ENCODE results near the gene THOC5. TPM values are rescaled to one million over a fixed set of nuclear protein-coding genes. Genes with fewer than 3 reads are reported as not detected.

THOC5 gene
- total and polyA plus RNA-seq, 9 donors: 26.2 to 51.6 (median 33.5) TPM

DNA sequence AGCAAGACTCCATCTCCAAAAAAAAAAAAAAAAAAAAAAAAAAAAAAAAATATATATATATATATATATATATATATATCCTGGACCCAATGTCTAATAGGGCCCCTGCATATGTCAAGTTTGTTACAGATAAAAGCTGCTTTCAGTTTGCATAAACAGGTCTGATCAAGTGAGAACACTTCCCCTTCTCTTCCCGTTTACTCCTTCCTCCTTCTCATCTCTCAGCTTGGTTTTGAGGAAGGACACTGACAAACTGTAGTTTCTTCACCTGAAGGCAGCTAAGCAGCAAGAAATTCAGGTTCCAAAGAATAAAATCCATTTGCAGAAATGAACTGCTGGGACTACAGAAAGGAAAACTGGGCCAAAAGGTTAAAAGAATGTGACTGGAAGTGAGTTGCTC is 11.7 kb downstream of the THOC5 start:
- no peak for DNase-seq
- H3K4me1 ChIP-seq (ENCODE audit: insufficient read depth): no peaks in the 10 kb centered on the region
- no peak overlapping the region for H3K27ac ChIP-seq
- H3K27me3 ChIP-seq: no peaks in the 10 kb centered on the region
- H3K9me3 ChIP-seq: no peaks in the 10 kb centered on the region
- intact Hi-C loops (cut with DNase I): no loop called here
- WGBS, 3 donors: 71 to 79% (median 77%) methylated on average over 1 of the region's 1 CpG
- no peak for TF ChIP-seq CTCF (IDR thresholded peaks at IDR 0.05)
- no peak for TF ChIP-seq POLR2A (IDR thresholded peaks at IDR 0.05)
- no peak for TF ChIP-seq EP300 (IDR thresholded peaks at IDR 0.05)
- H3K36me3 ChIP-seq: no peaks in the 10 kb centered on the region
- no peak overlapping the region for H3K4me3 ChIP-seq

DNA sequence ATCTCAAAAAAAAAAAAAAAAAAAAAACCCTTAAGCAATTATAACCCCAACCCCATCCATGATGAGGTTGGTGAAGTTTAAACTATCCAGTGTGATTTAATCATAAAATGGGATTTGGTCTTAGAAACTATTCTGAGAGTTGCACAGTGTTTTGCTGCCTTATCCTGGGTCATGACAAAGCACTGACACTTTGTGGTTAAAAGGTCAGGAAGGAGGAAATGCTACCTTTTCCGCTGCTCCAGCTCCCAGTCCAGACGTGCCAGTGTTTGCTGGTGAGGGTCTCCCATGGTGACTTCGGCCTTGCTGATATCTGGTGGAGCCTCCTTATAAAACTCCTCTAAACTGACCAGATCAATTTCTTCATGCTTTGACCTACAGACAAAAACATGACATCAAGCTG is 14.5 kb downstream of the THOC5 start:
- no peaks in the 10 kb centered on the region for H3K27me3 ChIP-seq
- H3K36me3 ChIP-seq: no peaks in the 10 kb centered on the region
- DNase-seq: no peak
- H3K27ac ChIP-seq: no peak overlapping the region
- intact Hi-C loops (cut with DNase I): no loop called here
- H3K9me3 ChIP-seq: no peaks in the 10 kb centered on the region
- H3K4me3 ChIP-seq: no peak overlapping the region
- WGBS, 3 donors: 62 to 71% (median 67%) methylated on average over 3 of the region's 3 CpGs
- no peak for TF ChIP-seq EP300 (IDR thresholded peaks at IDR 0.05)
- TF ChIP-seq CTCF (IDR thresholded peaks at IDR 0.05): no peak
- no peak for TF ChIP-seq POLR2A (IDR thresholded peaks at IDR 0.05)
- H3K4me1 ChIP-seq (ENCODE audit: insufficient read depth): no peaks in the 10 kb centered on the region

DNA sequence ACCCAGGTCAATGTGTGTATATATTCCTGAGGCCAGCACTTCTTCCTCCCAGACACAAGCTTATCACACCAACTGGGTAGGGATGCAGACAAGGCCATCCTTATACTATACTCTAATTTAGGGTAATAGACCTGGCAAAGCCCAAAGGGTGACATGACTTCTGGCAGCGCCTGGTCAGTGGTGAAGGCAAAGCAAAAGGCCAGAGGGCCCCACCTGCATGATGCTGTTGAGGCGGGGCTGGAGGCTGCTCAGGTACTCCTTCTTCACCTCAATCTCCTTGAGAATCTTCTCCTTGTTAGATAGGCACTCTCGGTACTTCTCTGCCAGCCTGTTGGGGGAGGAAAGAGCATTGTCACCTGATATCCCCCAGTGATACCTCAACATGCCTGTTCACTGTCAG is 17.1 kb downstream of the THOC5 start:
- intact Hi-C loops (cut with DNase I): no loop called here
- Histone ChIP-seq H3K4me3 (no peak overlapping the region), H3K9me3 (no peaks in the 10 kb centered on the region), H3K27ac (no peak overlapping the region), H3K4me1 (ENCODE audit: insufficient read depth) (no peaks in the 10 kb centered on the region), H3K36me3 (no peaks in the 10 kb centered on the region), H3K27me3 (no peaks in the 10 kb centered on the region)
- TF ChIP-seq EP300 (IDR thresholded peaks at IDR 0.05): no peak
- no peak for TF ChIP-seq CTCF (IDR thresholded peaks at IDR 0.05)
- TF ChIP-seq POLR2A (IDR thresholded peaks at IDR 0.05): no peak
- DNase-seq: no peak
- WGBS, 3 donors: 94 to 98% (median 94%) methylated on average over 3 of the region's 3 CpGs

DNA sequence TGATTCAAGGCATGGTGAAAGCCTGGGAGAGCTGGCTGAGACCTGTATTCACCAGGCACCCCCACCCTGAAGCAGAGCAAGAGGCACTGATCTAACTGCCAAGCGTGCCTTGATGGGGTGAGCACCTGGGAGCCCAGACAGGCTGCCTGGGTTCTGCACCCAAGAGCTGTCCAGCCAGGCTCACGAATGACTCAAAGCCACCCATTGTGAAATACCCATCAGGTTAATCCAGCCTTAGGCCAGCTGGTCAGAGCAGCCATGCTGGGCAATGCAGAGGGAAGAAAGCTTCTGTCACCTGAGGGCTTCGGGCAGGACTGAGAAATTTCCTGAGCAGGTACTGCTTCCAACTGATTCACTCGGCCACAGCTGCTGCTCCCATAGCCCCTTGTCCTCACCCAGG is 22.1 kb downstream of the THOC5 start:
- no peak for DNase-seq
- no peaks in the 10 kb centered on the region for H3K9me3 ChIP-seq
- no peak for TF ChIP-seq EP300 (IDR thresholded peaks at IDR 0.05)
- TF ChIP-seq CTCF (IDR thresholded peaks at IDR 0.05): no peak
- TF ChIP-seq POLR2A (IDR thresholded peaks at IDR 0.05): no peak
- intact Hi-C loops (cut with DNase I): no loop called here
- no peaks in the 10 kb centered on the region for H3K4me1 ChIP-seq (ENCODE audit: insufficient read depth)
- no peak overlapping the region for H3K4me3 ChIP-seq
- H3K36me3 ChIP-seq: no peaks in the 10 kb centered on the region
- 88 to 91% (median 91%) methylated on average over 4 of the region's 4 CpGs for WGBS, 3 donors
- H3K27ac ChIP-seq: no peak overlapping the region
- no peaks in the 10 kb centered on the region for H3K27me3 ChIP-seq

- H3K9me3 ChIP-seq: no peaks in the 10 kb centered on the region
- no peak for TF ChIP-seq CTCF (IDR thresholded peaks at IDR 0.05)
- no peaks in the 10 kb centered on the region for H3K4me1 ChIP-seq (ENCODE audit: insufficient read depth)
- H3K36me3 ChIP-seq: no peaks in the 10 kb centered on the region
- intact Hi-C loops (cut with DNase I): no loop called here
- H3K27ac ChIP-seq: no peak overlapping the region
- DNase-seq: no peak
- WGBS, 3 donors: 87 to 98% (median 91%) methylated on average over 4 of the region's 4 CpGs
- no peak overlapping the region for H3K4me3 ChIP-seq
- H3K27me3 ChIP-seq: no peaks in the 10 kb centered on the region
These were observed 22.8 kb downstream of the THOC5 start for GRCh38 chr22:29530716-29531115.
